GM12873 (cell line): ENCODE data around the gene U2AF1L4.

Experiments used
- CTCF ChIP-seq: IDR thresholded peaks from 2 replicates; pipeline ENCODE4 v1.5.1; 2012; ENCODE audit warnings: low read depth, mild to moderate bottlenecking, moderate library complexity, low read length, control low read depth; ENCODE audit not compliant: insufficient read depth; ENCODE audit errors: missing control alignments

The U2AF1L4 gene

GRCh38 chr19:35789978-35790944, 45.0 kb upstream of the U2AF1L4 start:
- no peak for TF ChIP-seq CTCF

DNA sequence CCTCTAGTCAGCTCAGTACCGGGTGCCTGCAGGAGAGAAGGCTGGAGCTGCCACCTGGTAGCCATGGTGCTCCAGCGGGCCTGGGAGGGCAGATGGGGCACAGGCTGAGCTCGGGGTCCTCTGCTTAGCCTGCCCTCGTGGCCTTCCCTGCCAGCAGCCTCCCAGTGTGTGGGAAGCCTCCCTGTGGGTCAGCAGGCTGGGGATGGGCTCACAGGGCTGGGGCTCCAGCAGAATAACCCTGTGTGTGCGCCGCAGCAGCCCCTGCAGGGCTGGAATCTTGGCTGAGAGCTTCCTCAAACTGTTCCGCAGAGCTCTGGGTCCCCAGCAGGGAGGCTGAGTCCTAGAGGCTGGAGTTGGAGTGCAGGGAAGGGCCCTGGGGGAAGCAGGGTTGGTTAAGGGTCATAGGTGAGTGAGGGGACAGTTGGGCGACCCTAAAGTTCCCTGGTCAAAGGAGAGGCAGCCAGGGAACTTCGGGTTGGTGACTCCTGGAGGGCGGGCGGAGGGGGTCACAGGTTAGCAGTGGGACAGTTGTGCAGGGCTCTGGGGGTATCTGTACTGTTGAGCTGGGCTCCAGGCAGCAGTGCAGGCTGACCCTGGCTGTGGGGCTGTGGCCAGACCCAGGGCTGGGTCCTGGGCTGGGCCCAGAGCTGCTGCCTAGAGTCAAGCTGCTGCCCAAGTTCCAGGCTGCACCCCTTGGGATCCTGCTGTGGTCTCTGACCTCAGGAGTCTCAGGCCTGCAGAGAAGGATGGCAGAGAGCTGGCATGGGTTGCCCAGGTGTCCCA, 44.2 kb upstream of the U2AF1L4 start:
- no peak for TF ChIP-seq CTCF

GRCh38 chr19:35788205-35788960, 43.2 kb upstream of the U2AF1L4 start:
- no peak for TF ChIP-seq CTCF

GRCh38 chr19:35787227-35787799, 42.1 kb upstream of the U2AF1L4 start:
- TF ChIP-seq CTCF, result no peak

GRCh38 chr19:35786299-35787160, 41.3 kb upstream of the U2AF1L4 start:
- no peak for TF ChIP-seq CTCF

DNA sequence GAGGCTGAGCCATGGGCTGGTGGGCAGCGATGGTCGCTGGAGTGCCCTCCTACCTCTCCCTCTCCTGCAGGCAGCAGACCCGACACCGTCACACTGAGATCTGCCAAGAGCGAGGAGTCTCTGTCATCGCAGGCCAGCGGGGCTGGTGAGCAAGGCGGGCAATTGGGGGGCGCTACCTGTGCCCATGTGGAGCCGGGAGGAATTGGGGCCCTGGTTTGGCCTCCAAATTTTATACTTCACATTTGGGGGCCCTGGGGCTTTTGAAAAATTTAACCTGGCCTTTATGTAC, 40.1 kb upstream of the U2AF1L4 start:
- TF ChIP-seq CTCF, result no peak
